HG02852 (cell line): ENCODE data around the gene HYDIN.
"Not testable (repeated sequence)": the region's sequence is repeated elsewhere in the genome, so short reads cannot be mapped to it uniquely, and the experiment has no call there.

Experiments
- ATAC-seq: cut with Tn5 transposase; IDR thresholded peaks from one replicate; pipeline ENCODE4 v1.9.1; 2021; ENCODE audit warnings: mild to moderate bottlenecking, moderate library complexity; ENCODE audit not compliant: unreplicated experiment

Gene HYDIN

DNA sequence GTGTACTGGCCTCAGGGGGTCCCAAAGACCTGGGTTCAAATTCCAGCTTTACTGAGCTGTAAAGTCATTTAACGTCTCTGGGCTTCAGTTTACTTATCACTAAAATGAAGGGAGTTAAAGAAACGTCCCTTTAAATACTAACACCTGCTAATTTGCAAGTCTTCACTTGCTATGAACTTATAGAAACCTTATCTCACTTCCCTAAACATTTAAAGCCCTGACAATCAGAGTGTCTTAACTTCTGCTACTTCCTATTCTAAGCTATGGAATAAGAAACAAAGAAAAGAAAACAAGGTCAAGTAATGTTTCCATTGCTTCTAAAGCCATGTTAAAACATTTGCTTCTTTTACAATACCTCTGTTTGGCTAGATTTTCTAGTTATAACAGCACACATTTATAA lies 87.3 kb downstream of the HYDIN start:
- not testable (repeated sequence) for ATAC-seq

DNA sequence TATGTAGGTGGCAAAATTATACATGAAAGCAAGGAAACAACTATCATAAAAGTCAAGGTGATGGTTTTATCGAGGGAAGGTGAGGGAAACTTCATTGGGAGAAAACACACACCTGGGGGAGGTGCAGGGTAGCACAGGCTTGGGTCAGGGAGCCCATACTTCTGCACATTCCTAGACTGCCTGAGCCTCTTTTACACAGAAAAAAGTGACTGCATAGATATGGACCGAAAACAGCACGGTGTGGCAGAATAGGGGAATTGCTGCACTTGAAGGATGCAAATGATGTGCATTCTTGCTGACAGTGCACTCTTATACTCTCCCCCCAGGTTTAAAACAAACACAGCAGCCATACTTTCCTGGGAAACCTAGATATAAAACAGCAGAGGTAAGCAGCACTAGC lies 120.0 kb downstream of the HYDIN start:
- ATAC-seq: not testable (repeated sequence)

DNA sequence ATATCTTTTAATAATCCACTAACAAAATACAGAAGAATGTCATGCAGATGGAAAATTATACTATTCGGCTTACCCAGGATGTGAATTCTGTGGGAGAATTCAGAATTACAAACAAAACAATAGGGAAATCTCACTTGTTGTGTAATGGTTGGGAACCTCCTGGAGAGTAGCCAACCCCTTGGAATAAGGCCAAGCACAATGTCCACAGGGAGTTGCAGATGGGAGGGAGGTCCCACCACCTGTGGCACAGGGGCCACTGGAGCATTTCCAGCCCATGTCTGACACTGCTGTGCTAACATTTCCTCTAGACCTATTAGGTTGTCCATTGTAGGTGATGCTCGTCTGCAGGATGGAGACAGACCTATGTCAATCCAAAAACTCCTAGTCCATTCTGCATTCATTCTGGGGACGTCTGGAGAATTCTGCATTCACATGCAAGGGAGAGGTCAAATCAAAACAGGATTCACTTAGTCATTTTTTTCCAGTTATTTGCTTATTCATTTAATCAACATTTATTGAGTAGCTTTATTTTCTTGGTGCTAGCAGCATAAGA lies 120.8 kb downstream of the HYDIN start:
- not testable (repeated sequence) for ATAC-seq

DNA sequence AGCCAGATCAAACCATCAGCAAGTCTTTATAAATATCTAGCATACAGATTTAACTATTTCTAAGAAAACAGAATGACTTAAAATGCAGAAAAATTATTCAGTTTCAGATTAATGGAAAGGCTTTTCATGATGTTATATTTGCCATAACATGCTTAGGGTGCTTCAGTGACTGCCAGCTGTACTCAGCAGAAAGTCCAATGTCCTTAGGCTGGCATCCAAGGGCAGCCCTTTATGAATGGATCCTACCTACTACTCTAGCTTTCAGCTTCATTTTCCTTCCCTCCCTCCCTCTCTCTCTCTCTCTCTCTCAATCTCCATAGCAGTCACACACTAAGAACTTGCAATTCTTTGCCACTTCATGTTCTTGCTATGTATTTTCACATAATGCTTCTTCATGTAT lies 124.6 kb downstream of the HYDIN start:
- not testable (repeated sequence) for ATAC-seq

DNA sequence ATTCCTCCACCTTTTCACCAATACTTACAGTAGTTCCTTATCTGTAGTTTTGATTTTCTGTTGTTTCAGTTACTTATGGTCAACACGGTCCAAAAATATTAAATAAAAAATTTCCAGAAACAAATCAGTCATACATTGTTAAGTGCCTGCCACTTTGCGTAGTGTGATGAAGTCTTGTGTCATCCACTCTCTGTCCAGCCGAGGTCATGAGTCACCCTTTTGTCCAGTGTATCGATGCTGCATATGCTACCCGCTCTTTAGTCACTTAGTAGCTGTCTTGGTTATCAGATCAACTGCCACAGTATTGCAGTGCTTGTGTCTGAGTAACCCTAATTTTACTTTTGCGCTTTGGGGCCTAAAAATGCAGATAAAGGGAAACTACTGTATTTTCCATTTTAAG lies 146.9 kb downstream of the HYDIN start:
- not testable (repeated sequence) for ATAC-seq

DNA sequence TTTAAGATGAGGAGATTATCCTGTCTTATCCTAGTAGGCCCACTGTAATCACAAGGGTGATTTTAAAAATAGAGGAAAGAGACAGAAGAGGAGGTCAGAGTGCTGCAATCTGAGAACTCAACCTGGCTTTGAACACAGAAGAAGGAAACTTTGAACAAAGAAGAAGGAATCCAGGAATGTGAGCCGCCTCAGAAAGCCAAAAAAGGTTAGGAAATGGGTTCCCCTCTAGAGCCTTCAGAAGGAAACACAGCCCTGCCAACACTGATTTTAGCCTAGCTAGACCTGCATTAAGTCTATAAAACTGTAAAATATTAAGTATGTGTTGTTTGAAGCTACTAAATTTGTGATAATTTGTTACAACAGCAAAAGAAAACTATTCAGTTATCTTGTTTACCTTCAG lies 149.7 kb downstream of the HYDIN start:
- ATAC-seq: not testable (repeated sequence)

DNA sequence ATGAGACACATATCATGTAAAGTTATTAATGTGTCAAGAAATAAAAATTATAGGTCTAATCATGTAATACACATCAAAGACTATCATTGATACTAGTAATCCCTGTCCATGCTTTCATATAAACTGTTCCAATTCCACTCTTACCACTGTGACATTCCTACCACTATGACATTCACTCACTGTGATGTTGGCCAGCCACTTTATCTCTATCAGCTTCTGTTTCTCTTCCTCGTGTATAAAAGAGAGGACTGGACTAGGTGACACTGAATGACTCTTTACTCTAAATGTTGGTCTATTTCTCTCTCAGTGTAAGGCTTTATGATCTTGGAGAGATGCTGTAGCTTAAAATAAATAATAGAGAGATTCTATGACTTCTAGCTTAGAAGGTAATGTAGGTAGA lies 150.3 kb downstream of the HYDIN start:
- ATAC-seq: not testable (repeated sequence)

DNA sequence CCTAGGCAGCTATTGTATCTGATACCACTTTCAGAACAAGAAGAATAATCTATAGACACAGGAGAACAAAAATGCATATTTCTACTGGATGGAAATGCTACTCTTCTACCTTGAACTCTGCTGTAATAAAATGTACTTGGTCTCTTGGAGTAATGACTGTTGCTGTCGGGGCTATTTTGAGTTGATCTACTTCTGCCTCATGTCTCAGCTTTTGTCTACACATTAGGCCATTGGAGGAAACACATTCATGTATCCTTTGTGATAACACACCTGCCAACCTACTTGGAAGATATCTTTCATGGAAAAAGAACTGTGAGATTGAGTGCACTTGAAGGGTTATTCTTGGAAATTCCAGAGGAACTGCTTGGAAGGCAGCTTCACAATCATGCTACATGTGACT lies 159.9 kb downstream of the HYDIN start:
- ATAC-seq: not testable (repeated sequence)

DNA sequence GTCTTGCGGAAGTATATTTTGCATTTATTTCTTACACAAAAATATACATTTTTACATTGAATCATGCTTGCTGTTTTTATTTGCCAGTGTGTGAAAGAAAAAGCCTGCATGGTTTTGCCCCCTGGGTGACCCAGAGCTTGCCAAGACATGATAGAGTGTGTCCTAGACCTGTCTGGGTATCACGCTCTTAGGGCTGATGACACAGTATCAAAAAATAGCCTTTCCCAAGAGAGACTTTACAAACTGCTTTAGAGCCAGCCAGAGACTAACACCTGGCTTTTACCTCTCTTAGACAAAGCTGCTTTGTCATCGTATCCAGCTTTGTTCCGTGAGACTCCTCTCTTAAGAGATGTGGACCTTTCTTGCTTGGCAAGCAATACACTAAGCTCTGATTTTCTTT lies 160.7 kb downstream of the HYDIN start:
- ATAC-seq: not testable (repeated sequence)

DNA sequence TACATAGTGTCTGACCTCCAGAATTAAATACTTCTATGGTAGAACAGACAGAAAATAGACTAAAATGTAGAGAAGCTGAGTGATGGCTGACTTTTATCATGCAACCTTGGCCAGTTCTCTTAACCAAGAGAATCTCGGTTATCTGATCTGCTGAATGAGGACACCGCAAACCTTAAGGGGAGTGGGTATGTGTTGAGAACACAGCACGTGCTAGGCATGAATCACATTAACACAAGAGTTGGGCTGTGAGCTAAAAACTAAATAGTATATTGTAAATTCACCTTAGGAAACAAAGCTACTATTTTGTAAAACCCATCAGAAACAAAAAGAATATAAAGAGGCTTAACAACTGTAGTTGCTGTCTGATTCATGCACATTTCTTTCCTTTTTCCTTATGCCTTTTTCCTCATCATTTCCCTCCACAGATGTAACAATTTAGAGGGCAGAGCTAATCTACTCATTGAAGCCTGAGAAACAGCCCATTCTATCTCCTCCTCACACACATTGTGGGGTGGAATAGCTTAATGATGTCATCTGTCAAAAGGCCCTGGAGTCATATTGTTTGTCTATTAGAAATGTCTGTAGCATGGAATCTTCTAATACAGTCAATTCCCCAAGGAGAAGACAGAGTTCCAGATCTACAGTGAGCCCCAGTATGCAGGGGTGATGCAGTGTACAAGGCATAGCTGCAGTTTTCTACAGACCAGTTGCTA lies 176.5 kb downstream of the HYDIN start:
- not testable (repeated sequence) for ATAC-seq

DNA sequence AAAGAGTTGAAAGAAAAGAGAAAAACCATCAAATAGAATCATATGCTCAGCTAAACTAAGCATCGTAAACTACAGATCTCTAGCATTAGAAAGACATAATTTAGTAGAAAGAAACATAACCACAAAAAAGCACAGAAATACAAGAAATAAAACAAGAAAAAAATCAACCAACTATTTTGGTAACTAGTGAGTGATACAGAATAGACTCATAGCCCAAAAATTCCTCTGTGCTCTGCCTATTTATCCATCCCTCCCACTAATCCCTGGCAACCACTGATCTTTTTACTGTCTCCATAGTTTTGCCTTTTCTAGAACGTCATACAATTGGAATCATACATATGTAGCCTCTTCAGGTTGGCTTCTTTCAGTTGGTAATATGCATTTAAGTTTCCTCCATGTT lies 180.2 kb downstream of the HYDIN start:
- not testable (repeated sequence) for ATAC-seq

DNA sequence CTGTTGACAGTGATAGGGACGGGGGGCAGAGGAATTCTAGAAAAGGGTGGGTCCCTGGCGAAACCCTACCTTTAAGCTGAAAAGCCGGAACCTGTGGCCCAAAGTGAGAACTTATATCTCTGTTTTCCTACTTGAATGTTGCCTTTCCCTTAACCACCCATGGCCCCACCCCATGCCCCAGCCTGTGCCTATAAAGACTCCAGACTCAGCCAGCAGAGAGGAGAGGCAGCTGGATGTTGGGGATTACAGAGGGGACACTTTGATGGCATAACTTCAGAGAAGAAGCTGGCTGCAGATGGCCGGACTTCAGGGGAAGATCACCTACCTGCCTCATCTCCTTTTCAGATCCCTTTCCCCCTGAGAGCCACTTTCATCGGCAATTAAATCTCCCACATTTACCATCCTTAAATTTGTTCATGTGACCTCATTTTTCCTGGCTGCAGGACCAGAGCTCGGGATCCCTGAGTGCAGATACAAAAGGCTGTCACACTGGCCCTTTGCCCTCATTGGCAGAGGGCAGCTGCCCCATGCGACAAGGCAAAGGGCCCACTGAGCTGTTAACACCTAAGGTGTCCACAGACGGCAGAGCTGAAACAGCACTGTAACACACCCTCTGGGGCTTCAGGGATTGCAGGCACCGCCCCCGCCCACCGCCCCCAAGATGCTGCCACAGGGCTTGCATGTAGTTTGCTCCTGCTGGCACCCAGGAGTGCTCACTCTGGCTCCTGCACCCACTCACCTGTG lies 191.0 kb downstream of the HYDIN start:
- not testable (repeated sequence) for ATAC-seq

DNA sequence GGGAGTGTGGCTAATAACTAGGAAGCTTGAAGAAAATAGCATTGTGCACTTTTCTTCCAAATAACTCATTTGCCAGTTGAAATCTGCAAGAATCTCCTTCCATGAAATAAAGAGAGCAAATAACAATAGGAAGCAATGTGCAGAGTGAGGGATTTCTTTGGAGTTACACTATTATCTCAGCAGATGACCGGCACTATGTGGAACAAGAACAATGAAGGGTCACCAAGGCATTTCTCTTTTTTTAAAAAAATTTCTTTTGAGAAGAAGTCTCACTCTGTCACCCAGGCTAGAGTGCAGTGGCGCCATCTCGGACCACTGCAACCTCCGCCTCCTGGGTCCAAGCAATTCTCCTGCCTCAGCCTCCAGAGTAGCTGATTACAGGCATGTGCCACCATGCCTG lies 192.1 kb downstream of the HYDIN start:
- ATAC-seq: not testable (repeated sequence)

DNA sequence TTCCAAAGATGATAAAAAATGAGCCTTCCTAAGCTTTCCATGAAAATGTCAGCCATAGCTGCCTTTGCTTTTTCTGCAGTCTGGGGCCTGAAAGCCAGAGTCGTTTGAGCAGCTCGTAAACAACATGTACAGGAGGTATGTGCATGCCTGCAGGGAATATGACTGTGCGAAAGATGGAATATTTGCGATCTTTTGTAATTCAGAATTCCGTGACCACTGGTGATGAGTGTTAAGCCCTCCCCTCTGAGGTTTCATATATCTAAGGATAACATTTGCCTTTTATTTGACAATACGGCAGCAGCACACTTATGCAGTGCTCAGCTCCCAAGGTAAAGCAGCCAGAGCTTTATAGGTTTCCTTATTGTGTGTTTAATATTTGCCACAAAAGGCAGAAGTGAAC lies 192.5 kb downstream of the HYDIN start:
- ATAC-seq: not testable (repeated sequence)

DNA sequence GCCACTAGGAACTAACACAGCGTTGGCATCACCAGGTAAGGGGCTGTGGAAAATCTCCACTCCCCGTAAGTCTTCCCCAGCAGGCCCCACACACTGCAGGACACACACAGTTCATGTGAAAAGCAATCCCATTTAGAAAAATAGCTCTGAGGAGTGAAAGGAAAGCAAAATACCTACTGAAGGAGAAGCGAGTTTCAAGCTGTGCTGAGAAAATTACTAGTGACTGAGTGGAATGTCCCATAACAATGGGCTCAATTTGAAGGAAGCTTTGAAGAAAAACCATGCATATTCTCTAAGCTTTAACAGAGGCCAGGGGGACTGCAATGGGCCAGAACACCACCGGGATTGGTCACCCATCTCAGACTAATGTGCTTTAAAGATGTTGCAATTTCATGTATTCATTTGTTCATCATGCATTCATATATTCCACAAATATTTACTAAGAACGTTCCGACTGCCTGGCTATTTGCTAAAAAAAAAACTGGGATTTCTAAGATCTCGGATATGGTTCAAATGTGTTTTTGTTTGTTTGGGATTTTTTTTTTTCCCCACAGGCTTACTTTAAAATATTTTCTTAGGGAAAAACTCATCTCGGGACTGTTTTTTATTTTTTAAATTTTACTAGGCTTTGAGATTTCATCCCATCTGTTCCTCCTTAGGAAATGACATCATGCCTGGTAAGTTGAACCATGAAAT lies 202.3 kb downstream of the HYDIN start:
- ATAC-seq: not testable (repeated sequence)

DNA sequence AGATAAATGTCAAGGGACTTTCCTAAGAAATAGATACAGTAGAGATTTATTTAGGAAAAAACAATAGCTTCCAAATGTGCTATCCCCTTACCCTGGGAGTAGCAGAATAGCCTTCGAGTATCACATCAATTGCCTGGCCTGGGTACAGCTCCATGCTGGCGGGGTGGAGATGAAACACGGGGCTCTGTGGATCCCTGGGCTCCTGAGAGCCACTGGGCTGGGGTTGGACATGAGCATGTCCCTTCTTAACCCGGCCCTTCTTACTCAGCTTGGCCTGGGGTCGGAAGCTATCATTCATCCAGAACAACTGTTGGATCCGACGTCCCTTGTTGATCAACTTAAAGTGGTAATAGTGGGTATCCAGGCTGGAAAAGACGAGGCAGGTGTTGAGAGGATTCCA lies 203.0 kb downstream of the HYDIN start:
- ATAC-seq: not testable (repeated sequence)

DNA sequence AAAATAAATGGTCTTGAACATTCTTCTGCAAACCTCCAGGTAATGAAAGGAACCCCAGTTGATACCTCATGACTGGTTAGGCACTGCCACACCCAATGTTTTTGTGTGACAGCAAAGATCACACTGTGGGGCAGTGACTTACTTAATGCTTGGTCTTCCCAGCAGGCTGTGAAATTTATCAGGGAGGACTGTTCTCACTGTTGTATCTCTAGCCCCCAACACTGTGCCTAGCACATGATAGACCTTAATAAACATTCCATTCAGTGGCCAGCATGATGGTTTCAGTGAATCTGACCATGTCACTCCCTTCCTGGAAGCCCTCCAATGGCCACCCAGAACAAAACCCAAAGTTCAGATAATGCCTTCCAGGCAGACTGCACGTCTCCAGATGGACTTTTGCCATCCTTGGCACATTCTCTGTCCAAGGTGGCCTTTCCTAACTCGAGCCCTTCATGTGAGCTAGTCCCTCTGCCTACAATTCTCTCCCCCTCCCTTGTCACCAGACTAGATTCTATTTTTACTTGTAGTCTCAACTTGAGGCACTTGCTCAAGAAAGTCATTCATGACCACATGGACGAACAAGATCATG lies 206.6 kb downstream of the HYDIN start:
- ATAC-seq: not testable (repeated sequence)

DNA sequence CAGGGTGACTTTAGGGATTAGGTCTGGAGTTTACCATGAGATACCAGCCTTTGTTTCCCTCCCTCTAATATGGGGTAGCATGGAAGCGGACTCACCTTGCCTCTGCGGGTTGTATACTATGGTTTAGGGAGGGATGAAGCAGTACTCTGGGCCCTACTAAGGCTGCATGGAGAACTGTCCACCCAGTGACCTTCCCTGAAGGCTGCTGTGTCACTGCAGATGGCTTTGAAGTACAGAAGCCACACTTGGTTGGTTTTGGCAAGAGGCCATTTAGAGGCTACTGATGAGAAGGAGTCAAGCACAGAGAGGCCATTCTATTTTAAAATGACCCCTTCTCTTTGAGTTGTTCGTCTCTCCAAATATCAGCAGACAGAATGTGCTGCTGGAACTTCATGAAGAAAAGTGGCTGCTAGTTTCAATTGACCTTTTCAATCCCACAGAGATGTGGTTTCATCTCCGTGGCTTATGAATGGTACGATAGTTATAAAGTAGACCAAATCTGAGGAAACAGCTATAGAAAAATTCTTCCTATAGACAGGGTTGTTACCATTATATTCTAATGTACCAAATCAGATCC lies 208.5 kb downstream of the HYDIN start:
- ATAC-seq: not testable (repeated sequence)

DNA sequence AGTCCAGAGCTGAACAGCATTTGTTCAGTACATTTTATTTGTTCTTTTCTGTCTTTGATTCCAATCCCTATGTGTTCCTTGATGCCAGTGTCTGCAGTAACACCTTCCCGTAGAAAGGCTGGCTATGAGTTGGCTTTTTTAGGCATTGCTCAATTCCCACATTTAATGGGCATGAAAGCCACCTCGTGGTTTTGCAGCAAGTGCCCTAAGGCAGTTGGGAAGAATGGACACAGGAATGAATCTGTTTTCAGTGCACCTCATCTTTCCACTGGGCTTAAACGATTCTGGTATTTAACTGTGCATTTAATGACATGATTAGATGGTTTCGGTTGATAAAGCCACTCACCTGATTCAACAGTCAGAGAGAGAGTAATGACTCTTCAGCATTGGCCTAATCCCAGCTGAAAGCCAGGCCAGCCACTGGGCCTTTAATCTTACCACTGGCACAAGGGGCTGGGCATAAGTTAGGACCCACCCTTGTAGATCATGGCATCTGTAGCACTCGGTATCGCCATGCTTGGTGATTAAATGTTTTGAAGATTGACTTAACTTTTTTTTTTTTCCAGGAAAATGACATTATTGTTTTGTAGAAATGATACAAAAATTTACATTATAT lies 211.3 kb downstream of the HYDIN start:
- ATAC-seq: not testable (repeated sequence)

DNA sequence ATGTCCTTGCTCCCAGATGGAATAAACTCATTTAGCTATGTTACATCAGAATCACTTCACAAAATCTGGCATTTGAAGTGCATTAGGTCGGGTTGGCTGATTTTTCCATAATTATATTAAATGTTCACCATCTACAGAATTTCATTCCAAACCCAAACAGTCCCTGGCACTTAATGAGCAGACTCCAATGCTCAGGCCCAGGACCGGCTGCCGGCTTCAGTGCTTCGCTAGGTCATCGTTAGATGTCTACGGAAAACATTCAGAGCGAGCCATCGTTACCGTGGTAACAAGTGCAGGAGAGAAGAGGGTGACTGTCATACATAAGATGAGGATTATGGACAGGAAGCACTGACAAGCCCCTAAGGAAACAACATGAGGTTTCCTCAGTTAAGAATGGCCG lies 215.1 kb downstream of the HYDIN start:
- not testable (repeated sequence) for ATAC-seq
